GM12878 (cell line): ENCODE data around the gene COL7A1.

Experiments used
- CREB1 ChIP-seq: IDR thresholded peaks from 2 replicates; pipeline ENCODE4 v1.6.1; 2012; ENCODE audit warnings: low read depth, mild to moderate bottlenecking, inconsistent platforms
- CTCF ChIP-seq, 3 experiments: IDR thresholded peaks in 2 of 3; conservative IDR thresholded peaks in 1 of 3; 2 replicates each; pipeline ENCODE4 v1.5.1; 2011; ENCODE audit warnings: low read depth in 3 of 3, low read length in 3 of 3, mild to moderate bottlenecking in 3 of 3, control low read depth in 2 of 3, moderate library complexity in 2 of 3, inconsistent platforms in 1 of 3, mixed read lengths in 1 of 3; ENCODE audit not compliant: control insufficient read depth in 2 of 3, insufficient read depth in 1 of 3; ENCODE audit errors: extremely low read depth in 1 of 3
- POLR2AphosphoS5 ChIP-seq: IDR thresholded peaks from 2 replicates; pipeline ENCODE4 v1.6.1; 2011; ENCODE audit warnings: mild to moderate bottlenecking, low read length, inconsistent platforms
- STAT1 ChIP-seq: fragments of 450-650 bp; conservative IDR thresholded peaks from 2 replicates; pipeline ENCODE4 v1.6.1; 2014; ENCODE audit warnings: antibody characterized with exemption, mild to moderate bottlenecking
- ZSCAN29 ChIP-seq: fragments of 450-650 bp; IDR thresholded peaks from 2 replicates; pipeline ENCODE4 v1.6.1; 2017; ENCODE audit warnings: mild to moderate bottlenecking, moderate library complexity

- TF ChIP-seq CTCF (IDR thresholded peaks at IDR 0.05 in 2 of 3, conservative IDR thresholded peaks at IDR 0.05 in 1 of 3; ENCODE audit: control insufficient read depth in 2 of 3, extremely low read depth in 1 of 3, insufficient read depth in 1 of 3, low read depth in 3 of 3, low read length in 3 of 3) (no peak), POLR2AphosphoS5 (no peak), STAT1 (no peak), ZSCAN29 (no peak), CREB1 (no peak)
Observed at GRCh38 chr3:48587686-48588085, 7.4 kb downstream of the COL7A1 start.
